ENCODE data around the gene HPN. TPM values are rescaled to one million over a fixed set of nuclear protein-coding genes. Genes with fewer than 3 reads are reported as not detected.
"Not testable (repeated sequence)": the region's sequence is repeated elsewhere in the genome, so short reads cannot be mapped to it uniquely, and the experiment has no call there.

HPN gene
- total RNA-seq, 1 experiment from 2014 or later = not detected

- in situ Hi-C loops (cut with HindIII; ENCODE audit: low pct_unique_long_range_greater_than_20kb, low sequenced_read_pairs); DNase-seq (ENCODE audit: low read depth, low spot score): not testable (repeated sequence)
Measured at GRCh38 chr19:35101949-35102348, 60.4 kb downstream of the HPN start.

- in situ Hi-C loops (cut with HindIII; ENCODE audit: low pct_unique_long_range_greater_than_20kb, low sequenced_read_pairs); DNase-seq (ENCODE audit: low read depth, low spot score): not testable (repeated sequence)
Measured at GRCh38 chr19:35103614-35104013, 62.1 kb downstream of the HPN start.

- in situ Hi-C loops (cut with HindIII; ENCODE audit: low pct_unique_long_range_greater_than_20kb, low sequenced_read_pairs) = no loop called here
- DNase-seq (ENCODE audit: low read depth, low spot score) = no peak
Measured at GRCh38 chr19:35104361-35104760, 62.8 kb downstream of the HPN start.

GRCh38 chr19:35105047-35105410, 63.5 kb downstream of the HPN start:
- DNase-seq (ENCODE audit: low read depth, low spot score) = no peak
- in situ Hi-C loops (cut with HindIII; ENCODE audit: low pct_unique_long_range_greater_than_20kb, low sequenced_read_pairs) = no loop called here

DNA sequence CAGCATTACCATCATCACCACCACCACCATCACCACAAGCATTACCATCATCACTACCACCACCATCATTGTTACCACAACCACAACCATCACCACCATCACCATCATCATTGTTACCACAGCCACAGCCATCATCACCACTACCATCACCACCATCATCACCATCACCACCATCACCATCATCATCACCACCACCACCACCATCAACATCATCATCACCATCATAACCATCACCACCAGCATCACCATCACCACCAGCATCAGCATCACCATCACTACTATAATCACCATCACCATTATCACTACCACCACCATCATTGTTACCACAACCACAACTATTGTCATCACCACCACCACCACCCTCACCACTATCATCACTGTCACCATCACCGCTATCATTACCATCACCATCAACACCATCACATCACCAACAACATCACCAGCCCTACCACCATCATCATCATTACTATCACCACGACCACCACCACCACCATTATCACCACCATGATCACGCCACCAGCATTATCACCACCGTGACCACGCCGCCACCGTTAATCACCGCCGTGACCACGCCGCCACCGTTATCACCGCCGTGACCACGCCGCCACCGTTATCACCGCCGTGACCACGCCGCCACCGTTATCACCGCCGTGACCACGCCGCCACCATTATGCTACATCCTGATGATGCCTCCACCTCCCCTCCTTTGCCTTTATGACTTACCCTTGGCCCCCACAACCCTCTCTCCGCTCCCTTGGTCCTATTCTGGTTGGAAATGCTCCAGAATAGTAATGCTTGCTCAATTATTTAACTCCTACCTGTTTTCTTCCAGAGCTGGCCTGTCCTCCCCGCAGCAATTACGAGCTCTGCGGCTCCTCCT, 64.1 kb downstream of the HPN start:
- in situ Hi-C loops (cut with HindIII; ENCODE audit: low pct_unique_long_range_greater_than_20kb, low sequenced_read_pairs) = no loop called here
- no peak for DNase-seq (ENCODE audit: low read depth, low spot score)

- no peak for DNase-seq (ENCODE audit: low read depth, low spot score)
- in situ Hi-C loops (cut with HindIII; ENCODE audit: low pct_unique_long_range_greater_than_20kb, low sequenced_read_pairs) = no loop called here
Measured at GRCh38 chr19:35106291-35106583, 64.7 kb downstream of the HPN start.

- in situ Hi-C loops (cut with HindIII; ENCODE audit: low pct_unique_long_range_greater_than_20kb, low sequenced_read_pairs) = no loop called here
- DNase-seq (ENCODE audit: low read depth, low spot score) = no peak
Measured at GRCh38 chr19:35106898-35107541, 65.5 kb downstream of the HPN start.

DNA sequence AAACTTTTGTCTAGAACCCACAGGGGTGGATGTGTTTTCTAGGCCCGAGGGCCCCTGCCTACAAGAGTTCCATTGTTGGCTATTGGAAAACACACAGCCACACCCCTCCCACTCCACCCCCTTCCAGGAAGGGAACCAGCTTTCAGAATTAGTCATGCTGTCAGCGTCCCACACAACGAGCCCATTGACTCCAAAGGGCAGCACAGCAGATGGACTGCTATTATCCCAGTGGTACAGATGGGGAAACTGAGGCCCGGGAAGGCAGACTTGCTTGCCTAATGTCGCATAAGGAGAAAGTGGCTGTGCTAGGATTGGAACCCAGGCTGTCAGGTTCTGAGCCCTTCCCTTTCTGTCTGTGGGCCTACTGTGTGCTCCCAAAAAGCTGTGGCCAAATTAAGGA, 66.0 kb downstream of the HPN start:
- in situ Hi-C loops (cut with HindIII; ENCODE audit: low pct_unique_long_range_greater_than_20kb, low sequenced_read_pairs) = no loop called here

GRCh38 chr19:35108730-35109129, 67.2 kb downstream of the HPN start:
- in situ Hi-C loops (cut with HindIII; ENCODE audit: low pct_unique_long_range_greater_than_20kb, low sequenced_read_pairs) = no loop called here
- no peak for DNase-seq (ENCODE audit: low read depth, low spot score)

More for the DNA sequence above, 66.0 kb downstream of the HPN start:
- peak; percentile 99 for DNase-seq (ENCODE audit: low read depth, low spot score)

GRCh38 chr19:35109395-35110112, 68.0 kb downstream of the HPN start:
- DNase-seq (ENCODE audit: low read depth, low spot score) = no peak
- in situ Hi-C loops (cut with HindIII; ENCODE audit: low pct_unique_long_range_greater_than_20kb, low sequenced_read_pairs) = no loop called here

DNA sequence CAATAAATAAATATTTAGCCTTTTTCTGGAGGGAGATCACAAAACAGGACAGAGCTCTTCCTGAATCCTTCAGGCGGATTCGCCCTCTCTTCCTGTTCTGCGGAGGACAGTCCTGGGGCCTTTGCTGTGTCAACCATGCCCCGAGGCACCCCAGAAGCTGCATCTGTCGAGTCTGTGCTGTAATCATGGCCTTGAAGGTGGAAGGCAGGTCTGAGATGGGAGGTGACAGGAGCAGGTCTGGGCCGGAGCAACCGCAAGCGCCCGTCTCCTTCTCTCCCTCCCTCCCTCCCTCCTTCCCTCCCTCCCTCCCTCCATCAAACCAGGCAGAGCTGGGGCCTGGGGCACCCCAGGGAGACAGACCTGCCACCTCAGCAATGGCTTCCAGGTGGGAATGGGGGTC, 69.5 kb downstream of the HPN start:
- in situ Hi-C loops (cut with HindIII; ENCODE audit: low pct_unique_long_range_greater_than_20kb, low sequenced_read_pairs) = no loop called here
- no peak for DNase-seq (ENCODE audit: low read depth, low spot score)

DNA sequence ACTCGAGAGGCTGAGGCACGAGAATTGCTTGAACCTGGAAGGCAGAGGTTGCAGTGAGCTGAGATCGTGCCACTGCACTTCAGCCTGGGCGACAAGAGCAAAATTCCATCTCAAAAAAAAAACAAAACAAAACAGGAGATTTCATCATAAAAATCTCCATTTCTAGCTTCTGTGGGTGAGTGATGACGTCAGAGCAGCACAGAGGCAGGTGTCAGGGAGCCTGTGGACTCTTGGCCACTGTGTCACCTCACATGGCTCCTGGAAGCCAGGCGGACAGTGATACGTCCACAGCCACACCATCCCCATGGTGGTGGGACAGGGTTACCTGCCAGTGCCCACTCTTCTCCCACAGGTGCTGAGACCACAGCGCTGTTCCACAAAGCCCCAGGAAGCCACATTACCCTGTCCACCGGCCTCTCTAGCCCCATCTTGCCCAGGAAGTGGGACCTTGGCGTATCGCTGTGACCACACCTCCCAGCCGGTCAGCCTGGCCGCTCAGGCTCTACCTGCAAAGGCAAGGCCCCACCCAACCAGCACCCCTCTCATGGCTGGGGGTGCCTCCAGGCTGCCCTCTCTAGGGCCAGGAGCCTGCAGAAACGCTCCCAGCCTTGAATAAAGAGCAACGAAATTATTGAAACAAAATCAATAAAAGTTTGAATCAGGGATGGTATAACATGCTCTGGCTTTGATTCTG, 71.6 kb downstream of the HPN start:
- DNase-seq (ENCODE audit: low read depth, low spot score) = no peak
- in situ Hi-C loops (cut with HindIII; ENCODE audit: low pct_unique_long_range_greater_than_20kb, low sequenced_read_pairs) = no loop called here

- peak; percentile 80 for DNase-seq (ENCODE audit: low read depth, low spot score)
- in situ Hi-C loops (cut with HindIII; ENCODE audit: low pct_unique_long_range_greater_than_20kb, low sequenced_read_pairs) = no loop called here
Measured at GRCh38 chr19:35114353-35115176, 73.0 kb downstream of the HPN start.

GRCh38 chr19:35115177-35115951, 73.8 kb downstream of the HPN start, which contains the start of gene FXYD3:
Gene FXYD3, plus strand, starts transcription at chr19:35115823. Its CDS starts 3,554 bp downstream, at chr19:35119377.
- no peak for DNase-seq (ENCODE audit: low read depth, low spot score)
- in situ Hi-C loops (cut with HindIII; ENCODE audit: low pct_unique_long_range_greater_than_20kb, low sequenced_read_pairs) = no loop called here
